Cardiac muscle cell (in vitro differentiated cells and primary cell): ENCODE data around the gene GRB10. TPM values are rescaled to one million over a fixed set of nuclear protein-coding genes. Genes with fewer than 3 reads are reported as not detected.

Source experiments
- DNase-seq, 2 donors: peaks; one replicate each; pipeline versions ENCODE4 v3.0.0 to v3.0.0-alpha.2; 2010 to 2017; ENCODE audit warnings: low read depth in 1 of 2, low spot score in 1 of 2
- H3K27ac ChIP-seq: fragments of 200-600 bp; sonication (generic); 2 replicates; pipeline ENCODE4 v1.5.1; 2016
- H3K27me3 ChIP-seq: fragments of 200-600 bp; sonication (generic); 2 replicates; pipeline ENCODE4 v1.6.0; 2016; ENCODE audit warnings: control low read depth
- H3K36me3 ChIP-seq: fragments of 200-600 bp; sonication (generic); 2 replicates; pipeline ENCODE4 v1.5.1; 2016; ENCODE audit warnings: control low read depth
- H3K4me1 ChIP-seq: fragments of 200-600 bp; sonication (generic); 2 replicates; pipeline ENCODE4 v1.8.1; 2017; ENCODE audit warnings: low read depth, mild to moderate bottlenecking, mixed run types
- H3K4me3 ChIP-seq: fragments of 200-600 bp; sonication (generic); 2 replicates; pipeline ENCODE4 v1.5.1; 2016; ENCODE audit warnings: mild to moderate bottlenecking
- H3K9me3 ChIP-seq: fragments of 200-600 bp; sonication (generic); 2 replicates; pipeline ENCODE4 v1.5.1; 2017; ENCODE audit warnings: low read depth, mild to moderate bottlenecking, control low read depth
- CTCF ChIP-seq: IDR thresholded peaks from 2 replicates; pipeline ENCODE4 v1.5.1; 2012; ENCODE audit warnings: low read depth, mild to moderate bottlenecking, low read length
- polyA plus RNA-seq: library from polyadenylated mRNA; unstranded; fragments of >200 nt; fragmentation: Nextera tagmentation; extraction: Ambion mirVana; gene quantifications from 2 replicates; pipeline ENCODE4 v1.2.1, GENCODE V29; 2016
- total RNA-seq: library from RNA; depleted of rRNA; stranded (reverse); fragments of >200 nt; gene quantifications from 2 replicates; pipeline ENCODE4 v1.2.3, GENCODE V29; 2016

Gene GRB10
- total and polyA plus RNA-seq, 2 experiments from 2014 or later, result 9.9 to 25.3 TPM

GRCh38 chr7:50697748-50698147 lies 84.9 kb downstream of the GRB10 start:
- Histone ChIP-seq H3K27ac (no peak overlapping the region), H3K4me1 (no peaks in the 10 kb centered on the region), H3K27me3 (no peaks in the 10 kb centered on the region), H3K4me3 (no peak overlapping the region), H3K9me3 (no peaks in the 10 kb centered on the region), H3K36me3 (no peaks in the 10 kb centered on the region)
- TF ChIP-seq CTCF, result no peak
- no peak for DNase-seq

- Histone ChIP-seq H3K27ac (no peak overlapping the region), H3K4me3 (no peak overlapping the region), H3K36me3 (no peaks in the 10 kb centered on the region), H3K9me3 (no peaks in the 10 kb centered on the region), H3K27me3 (no peaks in the 10 kb centered on the region), H3K4me1 (no peaks in the 10 kb centered on the region)
- TF ChIP-seq CTCF, result peak; percentile 49
- DNase-seq, result peak in 1 of 2 donors; percentile 20
Observed at GRCh38 chr7:50696810-50697582, 85.7 kb downstream of the GRB10 start.

GRCh38 chr7:50695026-50695425 lies 87.7 kb downstream of the GRB10 start:
- H3K4me3 ChIP-seq, result no peak overlapping the region
- no peak overlapping the region for H3K27ac ChIP-seq
- no peaks in the 10 kb centered on the region for H3K9me3 ChIP-seq
- H3K36me3 ChIP-seq, result no peaks in the 10 kb centered on the region
- TF ChIP-seq CTCF, result no peak
- DNase-seq, result no peak
- H3K4me1 ChIP-seq, result no peaks in the 10 kb centered on the region
- H3K27me3 ChIP-seq, result no peaks in the 10 kb centered on the region

GRCh38 chr7:50693455-50694130 lies 89.1 kb downstream of the GRB10 start:
- no peak overlapping the region for H3K4me3 ChIP-seq
- DNase-seq, result no peak
- no peaks in the 10 kb centered on the region for H3K27me3 ChIP-seq
- no peak for TF ChIP-seq CTCF
- H3K27ac ChIP-seq, result no peak overlapping the region
- H3K36me3 ChIP-seq, result no peaks in the 10 kb centered on the region
- no peaks in the 10 kb centered on the region for H3K9me3 ChIP-seq
- H3K4me1 ChIP-seq, result no peaks in the 10 kb centered on the region

- no peaks in the 10 kb centered on the region for H3K36me3 ChIP-seq
- no peak overlapping the region for H3K27ac ChIP-seq
- no peaks in the 10 kb centered on the region for H3K4me1 ChIP-seq
- H3K27me3 ChIP-seq, result no peaks in the 10 kb centered on the region
- no peak for TF ChIP-seq CTCF
- H3K4me3 ChIP-seq, result no peak overlapping the region
- peak in 1 of 2 donors; percentile 50 for DNase-seq
- no peaks in the 10 kb centered on the region for H3K9me3 ChIP-seq
Observed at GRCh38 chr7:50690541-50691011, 92.1 kb downstream of the GRB10 start.
